Measurements from ENCODE around the gene SLIT1. TPM values are rescaled to one million over a fixed set of nuclear protein-coding genes. Genes with fewer than 3 reads are reported as not detected.
A peak's percentile ranks its signal among the peaks of the same experiment; 100 is the strongest.

SLIT1 gene
- total RNA-seq, 1 donor from 2014 or later: not detected

- no peak for DNase-seq (ENCODE audit: low read depth in 2 of 2)
These were observed 45.5 kb downstream of the SLIT1 start for GRCh38 chr10:97140049-97140846.

- no peak for DNase-seq (ENCODE audit: low read depth in 2 of 2)
These were observed 46.1 kb downstream of the SLIT1 start for GRCh38 chr10:97139651-97140048.

DNA sequence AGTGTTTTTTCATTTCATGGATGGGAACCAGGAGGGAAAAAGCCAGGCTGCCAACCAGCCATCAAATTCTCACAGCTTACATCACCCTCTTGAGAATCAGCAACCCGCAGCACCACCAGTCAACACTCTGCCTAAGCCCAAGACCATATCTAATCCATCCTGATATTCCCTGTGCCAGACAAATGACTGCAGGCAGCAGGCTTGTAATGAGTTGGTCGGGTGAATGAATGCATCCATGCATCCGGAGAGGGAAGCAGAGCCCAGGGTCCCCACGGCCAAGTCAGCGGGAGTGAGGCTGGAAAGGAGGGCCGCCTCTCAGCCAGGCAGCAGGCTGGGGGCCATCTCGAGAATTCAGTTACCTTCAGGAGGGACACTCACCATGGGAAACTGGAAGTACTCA lies 46.9 kb downstream of the SLIT1 start:
- DNase-seq (ENCODE audit: low read depth in 2 of 2): no peak

GRCh38 chr10:97138174-97138573 lies 47.6 kb downstream of the SLIT1 start:
- peak in 1 of 2 donors; percentile 6 for DNase-seq (ENCODE audit: low read depth in 2 of 2)

DNA sequence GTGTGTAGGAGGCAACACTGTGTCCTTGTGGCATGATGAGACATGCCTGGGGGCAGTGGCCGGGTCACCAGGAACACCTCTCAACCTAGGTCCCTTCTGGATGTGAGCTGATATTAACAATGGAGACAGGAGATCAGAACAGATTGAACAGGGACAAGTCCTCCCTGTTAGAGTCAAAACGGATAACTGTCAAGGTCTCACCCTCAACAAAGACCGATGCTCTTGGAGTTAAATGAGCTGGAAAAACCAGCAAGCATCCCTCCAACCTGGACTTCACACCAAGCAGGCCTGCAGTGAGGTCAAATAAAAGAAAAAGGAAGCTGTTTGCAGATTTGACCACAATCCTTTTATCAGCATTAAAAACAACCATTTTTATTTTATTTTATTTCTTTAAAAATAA lies 49.0 kb downstream of the SLIT1 start:
- DNase-seq (ENCODE audit: low read depth in 2 of 2): no peak

GRCh38 chr10:97135464-97135863 lies 50.3 kb downstream of the SLIT1 start:
- DNase-seq (ENCODE audit: low read depth in 2 of 2): no peak

GRCh38 chr10:97134983-97135382 lies 50.8 kb downstream of the SLIT1 start:
- no peak for DNase-seq (ENCODE audit: low read depth in 2 of 2)

DNA sequence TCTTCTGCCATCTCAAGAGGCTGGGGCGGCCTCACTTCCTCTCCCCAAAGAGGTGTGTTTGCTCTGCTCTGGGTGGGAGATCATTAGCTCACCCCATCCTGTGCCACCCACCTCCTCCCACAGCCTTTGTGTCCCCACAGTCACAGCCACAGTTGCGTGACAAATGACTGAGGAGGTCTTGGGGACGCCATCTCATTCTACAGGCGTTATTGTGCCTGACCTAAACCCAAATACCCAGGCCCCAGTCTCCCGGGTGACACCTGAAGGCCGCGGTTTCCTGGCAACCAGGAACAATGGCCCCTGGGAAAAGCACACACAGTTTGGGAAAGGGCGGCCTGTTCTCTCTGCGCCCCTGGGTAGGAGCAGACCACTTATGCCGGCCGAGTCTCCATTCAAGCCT lies 51.6 kb downstream of the SLIT1 start:
- DNase-seq (ENCODE audit: low read depth in 2 of 2): no peak

GRCh38 chr10:97132273-97132672 lies 53.5 kb downstream of the SLIT1 start:
- DNase-seq (ENCODE audit: low read depth in 2 of 2): no peak

DNA sequence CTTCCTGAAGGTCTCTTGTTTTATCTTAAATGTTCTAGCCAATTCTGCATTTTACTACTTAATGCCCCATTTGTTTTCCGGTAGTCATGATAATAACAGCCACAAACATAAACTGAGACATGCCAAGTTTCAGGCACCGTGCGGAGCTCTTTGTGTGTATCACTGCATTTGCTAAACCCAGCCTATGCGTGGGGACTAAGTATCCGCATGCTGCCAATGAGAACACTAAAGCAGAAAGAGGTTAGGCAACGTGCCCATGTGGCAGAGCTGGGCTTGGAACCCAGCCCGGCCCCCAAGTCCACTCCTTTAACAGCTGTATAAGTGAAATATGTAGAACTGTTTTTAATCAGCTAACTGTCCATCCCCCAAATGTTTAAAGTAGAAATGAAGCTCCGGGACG lies 54.1 kb downstream of the SLIT1 start:
- no peak for DNase-seq (ENCODE audit: low read depth in 2 of 2)

DNA sequence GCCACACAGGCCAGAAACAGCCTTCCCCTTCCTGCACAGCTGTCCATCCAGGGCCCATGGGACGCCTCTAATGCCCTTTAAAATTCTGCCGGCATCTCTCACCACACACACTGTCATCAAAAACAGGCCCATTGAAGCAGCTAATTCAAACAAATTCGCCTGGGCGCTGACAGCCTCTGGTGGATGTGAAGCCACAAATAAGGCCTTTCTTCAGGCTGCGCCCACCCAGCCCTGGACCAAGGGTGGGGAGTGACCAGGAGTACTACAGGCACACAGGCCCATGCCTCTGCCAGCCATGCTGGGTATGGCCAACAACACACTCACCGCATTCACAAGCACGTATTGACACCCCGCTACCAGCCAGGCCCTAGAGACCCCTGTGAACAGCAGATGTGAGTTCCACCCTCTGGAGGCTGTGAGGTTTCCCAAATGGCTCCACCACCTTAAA lies 54.6 kb downstream of the SLIT1 start:
- DNase-seq (ENCODE audit: low read depth in 2 of 2): no peak

DNA sequence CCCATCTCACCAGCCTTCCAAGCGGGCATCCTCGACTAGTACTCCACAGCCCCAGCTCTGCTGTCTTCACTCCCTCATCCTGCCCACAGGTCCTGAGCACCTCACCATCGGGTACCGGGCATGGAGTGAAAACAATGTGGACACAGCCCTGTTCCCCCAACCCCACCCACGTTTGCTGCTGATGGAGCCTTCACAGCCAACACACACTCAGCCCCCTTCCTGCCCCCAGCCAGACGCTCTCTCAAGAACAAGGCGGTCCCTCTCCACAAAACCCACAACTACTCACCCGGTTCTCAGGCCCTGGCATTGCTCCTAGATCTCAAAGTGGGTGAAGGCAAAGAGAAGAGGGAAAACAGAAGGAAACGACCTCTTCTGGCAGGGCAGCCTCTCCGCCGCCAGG lies 56.1 kb downstream of the SLIT1 start:
- no peak for DNase-seq (ENCODE audit: low read depth in 2 of 2)

- no peak for DNase-seq (ENCODE audit: low read depth in 2 of 2)
These were observed 57.1 kb downstream of the SLIT1 start for GRCh38 chr10:97128516-97129154.

DNA sequence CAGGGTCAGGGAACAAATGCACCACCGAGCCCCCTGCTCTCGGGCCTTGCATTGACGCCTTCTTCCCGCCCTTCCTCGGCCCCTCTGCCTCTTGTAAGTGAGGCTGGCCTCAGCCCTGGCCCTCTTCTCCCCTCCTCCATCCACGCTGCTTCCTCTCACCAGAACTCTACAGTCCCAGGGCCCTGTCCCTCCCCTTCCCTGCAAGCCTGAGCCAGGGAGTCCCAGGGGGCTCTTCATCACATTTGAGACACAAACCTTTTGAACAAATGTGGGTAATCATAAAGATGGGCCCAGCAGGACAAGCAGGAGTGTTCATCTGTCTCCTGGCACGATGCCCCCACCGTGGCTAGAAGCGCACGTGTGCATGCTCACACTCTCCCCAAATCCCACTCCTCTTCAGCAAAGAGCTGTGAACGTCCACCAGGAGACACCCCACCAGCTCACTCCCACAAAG lies 57.7 kb downstream of the SLIT1 start:
- DNase-seq (ENCODE audit: low read depth in 2 of 2): no peak

DNA sequence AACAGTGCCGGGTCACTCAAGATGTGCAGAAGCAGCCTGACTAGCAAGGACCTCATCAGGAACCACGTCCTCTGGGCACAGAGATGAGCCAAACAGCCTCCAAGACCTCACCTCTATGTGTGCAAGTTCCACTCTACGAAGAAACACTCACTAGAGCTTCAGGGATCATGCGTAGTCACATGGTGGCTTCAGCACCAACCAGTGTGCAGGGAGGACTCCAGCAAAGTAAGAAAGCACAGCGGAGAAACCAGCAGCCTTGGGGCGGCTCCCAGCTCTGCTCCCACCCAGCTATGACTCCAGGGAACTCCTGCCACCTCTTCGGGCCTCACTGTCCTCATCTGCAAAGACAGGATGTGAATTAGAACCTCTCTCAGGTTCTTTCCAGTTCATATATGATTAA lies 58.2 kb downstream of the SLIT1 start:
- no peak for DNase-seq (ENCODE audit: low read depth in 2 of 2)

DNA sequence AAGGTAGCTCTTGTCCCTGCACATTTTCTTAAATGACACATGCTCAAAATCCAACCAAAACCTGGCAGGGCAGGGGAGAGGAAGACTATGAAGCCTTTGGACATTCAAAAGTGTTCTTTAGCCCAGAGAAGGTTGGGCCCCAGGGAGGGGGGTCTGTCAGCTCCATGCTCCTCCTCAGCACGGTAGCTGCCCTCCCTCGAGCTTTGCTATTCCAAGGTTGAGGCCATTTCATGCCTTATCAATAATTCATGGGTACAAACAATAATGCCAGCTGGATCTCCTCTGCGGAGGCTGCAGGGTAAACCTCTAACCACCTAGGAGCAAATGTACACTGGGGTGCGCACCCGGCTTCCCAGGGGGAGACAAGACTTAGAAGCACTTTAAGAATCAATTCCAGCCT lies 61.5 kb downstream of the SLIT1 start:
- DNase-seq (ENCODE audit: low read depth in 2 of 2): no peak

- DNase-seq (ENCODE audit: low read depth in 2 of 2): no peak
These were observed 62.0 kb downstream of the SLIT1 start for GRCh38 chr10:97123765-97124164.

DNA sequence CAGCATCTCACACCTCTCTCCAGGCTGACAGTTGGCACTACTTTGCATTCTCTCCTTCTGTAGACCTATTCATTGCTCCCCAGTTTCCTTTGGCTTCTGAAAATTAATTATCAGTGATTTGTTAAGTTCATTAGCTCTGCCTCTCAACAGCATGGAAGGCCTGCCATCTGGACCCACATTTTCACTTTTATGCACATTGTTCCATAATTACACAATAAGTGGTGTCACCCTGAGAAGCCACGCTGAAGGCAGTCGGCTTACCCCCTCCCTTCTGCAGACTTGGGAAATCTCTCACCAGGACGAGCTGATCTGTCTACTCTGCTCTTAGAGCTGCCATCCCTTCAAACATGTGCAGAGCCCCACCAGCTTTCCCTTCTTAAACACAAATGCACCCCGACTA lies 64.7 kb downstream of the SLIT1 start:
- no peak for DNase-seq (ENCODE audit: low read depth in 2 of 2)

DNA sequence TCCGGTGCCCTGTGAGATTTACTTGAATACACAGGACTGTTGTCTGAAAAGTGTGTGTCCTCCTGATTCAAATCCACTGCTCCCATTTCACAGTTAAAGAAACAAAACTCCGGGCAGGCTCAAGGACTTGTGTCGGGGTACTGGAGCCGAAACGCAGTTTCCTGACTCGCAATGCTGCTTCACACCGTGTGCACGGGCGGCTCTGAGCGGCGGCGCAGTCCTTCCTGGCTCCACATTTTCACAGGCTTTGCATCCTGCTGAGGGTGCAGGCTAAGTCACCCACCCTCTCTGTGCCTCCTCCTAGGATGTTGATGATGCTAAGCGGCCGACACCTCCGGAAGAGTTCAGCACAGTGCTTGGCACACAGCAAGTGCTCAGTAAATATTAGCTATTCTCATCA lies 65.4 kb downstream of the SLIT1 start:
- DNase-seq (ENCODE audit: low read depth in 2 of 2): no peak

GRCh38 chr10:97119058-97119745 lies 66.6 kb downstream of the SLIT1 start:
- no peak for DNase-seq (ENCODE audit: low read depth in 2 of 2)

DNA sequence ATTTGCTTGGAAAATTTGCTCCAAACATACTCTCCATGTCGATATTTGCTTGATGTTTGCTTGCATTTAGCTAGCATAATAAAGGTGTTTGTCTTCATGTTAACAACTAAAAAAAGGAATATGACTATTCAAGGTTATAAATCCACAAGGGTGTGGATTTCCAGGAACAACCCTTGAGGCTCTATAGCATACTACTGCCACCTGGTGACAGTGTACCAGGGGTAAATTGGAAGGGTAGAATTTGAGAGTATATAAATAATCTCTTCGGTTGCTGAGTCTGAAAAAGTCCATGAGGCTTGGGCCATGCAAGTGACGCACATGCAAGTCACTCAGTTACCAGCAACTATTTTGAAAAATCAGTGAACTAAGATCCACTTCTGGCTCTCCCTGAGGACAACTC lies 68.4 kb downstream of the SLIT1 start:
- DNase-seq (ENCODE audit: low read depth in 2 of 2): peak in 1 of 2 donors; percentile 28

DNA sequence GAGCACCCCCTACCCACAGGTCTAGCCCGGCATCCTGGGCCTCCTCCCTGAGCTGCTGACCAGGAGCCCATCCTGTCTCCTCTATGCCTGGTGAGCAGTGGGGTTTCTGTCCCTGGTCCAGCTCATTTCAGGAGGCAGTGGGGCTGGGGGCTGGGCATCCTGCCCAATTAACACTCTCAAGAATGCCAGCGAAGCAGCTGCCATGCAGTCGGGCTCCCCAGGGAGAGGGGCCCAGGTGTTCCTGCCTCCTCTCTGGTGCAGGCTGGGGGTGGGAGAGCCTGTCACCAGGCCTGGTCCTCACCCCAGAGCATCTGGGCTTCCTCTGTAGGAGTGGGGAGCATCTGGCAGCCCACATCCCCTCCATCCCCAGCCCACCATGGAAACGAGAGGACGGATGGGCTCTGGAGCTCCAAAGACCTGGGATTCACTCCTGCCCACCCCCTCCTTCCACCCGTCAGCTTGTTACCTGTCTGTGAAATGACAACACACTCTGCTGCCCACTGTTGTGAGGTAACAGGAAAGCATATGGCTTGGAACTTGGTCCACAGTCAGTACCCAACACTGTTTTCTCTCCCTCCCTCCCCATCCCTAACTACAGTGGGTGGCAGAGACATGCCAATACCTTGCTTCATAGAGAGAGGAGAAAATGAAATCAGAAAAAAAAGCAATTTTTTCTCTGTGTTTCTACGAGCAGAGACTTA lies 69.1 kb downstream of the SLIT1 start:
- no peak for DNase-seq (ENCODE audit: low read depth in 2 of 2)
